Thoracic aorta (tissue), 2 donors: ENCODE measurements around the gene PHF21B. TPM values are rescaled to one million over a fixed set of nuclear protein-coding genes. Genes with fewer than 3 reads are reported as not detected.
"Not testable (repeated sequence)": the region's sequence is repeated elsewhere in the genome, so short reads cannot be mapped to it uniquely, and the experiment has no call there.

Experiments
- ATAC-seq: fragments of 150-250 bp; one replicate; pipeline ENCODE4 v1.8.0; 2017; ENCODE audit warnings: low read depth; ENCODE audit not compliant: insufficient number of reproducible peaks, low FRiP score
- DNase-seq: peaks from one replicate; pipeline ENCODE4 v3.0.0-alpha.2; 2020; ENCODE audit warnings: low spot score
- H3K27ac ChIP-seq, 2 donors: fragments of 200-600 bp; sonication (generic); 1 replicate in 1 of 2; 2 replicates in 1 of 2; pipeline ENCODE4 v1.5.1; 2016; ENCODE audit warnings: mild to moderate bottlenecking in 2 of 2, moderate library complexity in 2 of 2
- H3K27me3 ChIP-seq: fragments of 200-600 bp; sonication (generic); replicated peaks from 2 replicates; pipeline ENCODE4 v1.6.0; 2016; ENCODE audit warnings: mild to moderate bottlenecking; ENCODE audit not compliant: insufficient read depth
- H3K36me3 ChIP-seq: fragments of 200-600 bp; sonication (generic); one replicate; pipeline ENCODE4 v1.5.1; 2016
- H3K4me1 ChIP-seq, 2 donors: fragments of 200-600 bp; sonication (generic); 1 replicate in 1 of 2; 2 replicates in 1 of 2; pipeline versions ENCODE4 v1.5.1 to v1.6.0; 2016; ENCODE audit warnings: low read depth in 2 of 2, mild to moderate bottlenecking in 1 of 2; ENCODE audit not compliant: control insufficient read depth in 1 of 2
- H3K4me3 ChIP-seq: fragments of 200-600 bp; sonication (generic); 2 replicates; pipeline ENCODE4 v1.5.1; 2016; ENCODE audit warnings: mild to moderate bottlenecking
- H3K9me3 ChIP-seq: fragments of 200-600 bp; sonication (generic); 2 replicates; pipeline ENCODE4 v1.5.1; 2016
- total RNA-seq, 2 donors: library from RNA; depleted of rRNA; stranded (reverse); fragments of >200 nt; gene quantifications; one replicate each; pipeline versions ENCODE4 v1.1.0 to v1.2.3, GENCODE V29; 2016
- TF ChIP-seq, protein P1 (sequence below): fragments of 200-600 bp; sonication (generic); IDR thresholded peaks from one replicate; pipeline ENCODE4 v1.5.1; 2019; ENCODE audit warnings: antibody characterized with exemption

The PHF21B gene
- total RNA-seq, 2 donors from 2014 or later = 2.1 TPM; not detected in 1

DNA sequence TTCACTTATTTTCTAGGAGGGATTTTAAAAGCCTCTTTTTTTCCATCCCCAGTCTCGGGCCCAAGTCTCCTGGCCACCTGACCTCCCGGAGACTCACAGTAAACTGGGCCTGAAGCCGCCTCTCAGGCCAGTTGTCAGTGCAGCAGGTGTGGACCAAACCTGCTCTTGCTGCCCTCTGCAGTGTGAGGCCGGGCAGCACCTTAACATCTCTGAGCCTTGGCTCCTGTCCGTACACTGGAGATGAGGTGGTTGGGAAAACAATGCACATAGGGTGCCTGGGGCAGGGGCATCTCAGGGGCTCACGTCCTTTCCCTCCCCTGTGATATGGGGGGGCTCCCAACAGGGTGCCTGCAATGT lies 45.1 kb downstream of the PHF21B start:
- Histone ChIP-seq H3K4me1 (no peaks in the 10 kb centered on the region), H3K4me3 (no peak overlapping the region), H3K36me3 (no peaks in the 10 kb centered on the region), H3K27ac (no peak overlapping the region), H3K9me3 (no peaks in the 10 kb centered on the region), H3K27me3 (no peaks in the 10 kb centered on the region)
- ATAC-seq (no peak), DNase-seq (no peak)
- TF ChIP-seq, protein P1, sequence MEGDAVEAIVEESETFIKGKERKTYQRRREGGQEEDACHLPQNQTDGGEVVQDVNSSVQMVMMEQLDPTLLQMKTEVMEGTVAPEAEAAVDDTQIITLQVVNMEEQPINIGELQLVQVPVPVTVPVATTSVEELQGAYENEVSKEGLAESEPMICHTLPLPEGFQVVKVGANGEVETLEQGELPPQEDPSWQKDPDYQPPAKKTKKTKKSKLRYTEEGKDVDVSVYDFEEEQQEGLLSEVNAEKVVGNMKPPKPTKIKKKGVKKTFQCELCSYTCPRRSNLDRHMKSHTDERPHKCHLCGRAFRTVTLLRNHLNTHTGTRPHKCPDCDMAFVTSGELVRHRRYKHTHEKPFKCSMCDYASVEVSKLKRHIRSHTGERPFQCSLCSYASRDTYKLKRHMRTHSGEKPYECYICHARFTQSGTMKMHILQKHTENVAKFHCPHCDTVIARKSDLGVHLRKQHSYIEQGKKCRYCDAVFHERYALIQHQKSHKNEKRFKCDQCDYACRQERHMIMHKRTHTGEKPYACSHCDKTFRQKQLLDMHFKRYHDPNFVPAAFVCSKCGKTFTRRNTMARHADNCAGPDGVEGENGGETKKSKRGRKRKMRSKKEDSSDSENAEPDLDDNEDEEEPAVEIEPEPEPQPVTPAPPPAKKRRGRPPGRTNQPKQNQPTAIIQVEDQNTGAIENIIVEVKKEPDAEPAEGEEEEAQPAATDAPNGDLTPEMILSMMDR = no peak

DNA sequence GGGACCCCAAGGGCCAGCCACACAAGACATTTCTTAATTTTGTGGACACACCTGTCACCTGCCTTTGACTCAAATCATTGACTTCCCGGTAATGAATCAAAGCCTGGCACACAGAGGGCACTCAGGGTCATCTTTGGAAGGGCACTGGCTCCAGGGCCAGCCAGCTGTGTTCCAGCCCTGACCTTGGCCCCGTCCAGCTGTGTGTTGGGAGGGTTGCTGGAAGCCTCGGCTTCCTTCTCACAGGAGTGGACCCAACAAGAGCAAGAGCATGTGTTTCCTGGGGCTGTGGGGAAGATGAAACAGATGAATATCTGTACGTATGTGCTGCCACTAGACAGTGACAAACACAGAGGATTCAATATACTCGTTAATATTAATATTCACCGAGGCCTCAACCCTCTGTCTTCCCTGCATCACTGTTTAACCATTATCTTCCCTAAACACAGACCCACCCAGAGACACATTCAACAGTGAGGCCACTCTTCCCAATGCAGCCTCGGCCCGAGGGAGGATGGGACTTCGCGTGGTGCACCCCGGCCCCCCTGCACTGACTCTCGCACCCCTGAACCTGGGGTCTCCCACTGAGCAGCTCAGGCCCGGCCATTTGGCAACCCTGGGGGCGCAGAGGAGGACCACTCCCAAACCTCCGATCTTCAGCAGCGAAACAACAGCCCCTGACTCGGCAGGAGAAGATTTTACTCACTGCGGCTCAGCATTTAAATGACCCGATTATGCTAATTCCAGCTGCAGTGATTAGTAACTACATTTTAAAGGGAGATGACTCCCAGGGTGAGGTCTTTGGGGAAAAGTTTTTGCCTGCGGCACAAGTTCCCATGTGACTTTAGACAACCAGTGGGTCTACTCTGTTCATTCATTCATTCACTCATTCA lies 45.7 kb downstream of the PHF21B start:
- no peak for ATAC-seq
- Histone ChIP-seq H3K27ac (no peak overlapping the region), H3K36me3 (no peaks in the 10 kb centered on the region), H3K9me3 (no peaks in the 10 kb centered on the region), H3K4me1 (no peaks in the 10 kb centered on the region), H3K4me3 (no peak overlapping the region), H3K27me3 (no peaks in the 10 kb centered on the region)
- TF ChIP-seq, protein P1 = no peak
- DNase-seq = no peak

DNA sequence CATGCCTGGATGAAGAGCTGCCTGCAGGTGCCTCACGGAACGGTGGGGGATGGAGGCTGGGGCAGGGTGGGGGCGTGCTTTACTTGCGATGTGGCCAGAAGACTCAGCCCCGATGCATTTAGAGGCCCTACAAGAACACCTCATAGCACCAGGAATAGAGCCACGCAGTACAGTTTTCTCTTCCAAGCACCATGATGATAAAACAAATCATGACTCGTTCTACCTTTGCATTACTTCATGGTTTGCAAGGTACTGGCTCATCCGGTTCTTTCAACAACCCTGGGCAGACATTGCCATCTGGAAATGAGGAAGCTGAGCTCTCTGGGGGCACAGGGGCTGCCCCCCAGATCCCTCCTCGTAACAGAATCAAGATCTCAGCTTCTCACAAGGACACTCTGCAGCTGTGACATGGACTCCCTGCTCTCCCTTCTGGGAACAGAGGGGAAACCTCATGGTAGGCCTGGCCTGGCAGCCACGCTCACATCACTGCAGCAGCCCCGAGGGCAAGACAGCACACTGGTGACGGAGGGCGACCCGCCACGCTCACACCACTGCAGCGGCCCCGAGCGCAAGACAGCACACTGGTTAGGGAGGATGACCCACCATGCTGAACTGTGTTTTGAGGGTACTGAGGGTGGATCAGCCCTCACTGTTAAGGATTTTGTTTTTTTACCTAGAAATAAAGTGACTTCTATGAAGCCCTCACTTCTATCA lies 46.9 kb downstream of the PHF21B start:
- ATAC-seq (no peak), DNase-seq (no peak)
- H3K27ac ChIP-seq = no peak overlapping the region
- H3K9me3 ChIP-seq = no peaks in the 10 kb centered on the region
- no peak overlapping the region for H3K4me3 ChIP-seq
- TF ChIP-seq, protein P1 = no peak
- no peaks in the 10 kb centered on the region for H3K4me1 ChIP-seq
- no peaks in the 10 kb centered on the region for H3K27me3 ChIP-seq
- H3K36me3 ChIP-seq = no peaks in the 10 kb centered on the region

DNA sequence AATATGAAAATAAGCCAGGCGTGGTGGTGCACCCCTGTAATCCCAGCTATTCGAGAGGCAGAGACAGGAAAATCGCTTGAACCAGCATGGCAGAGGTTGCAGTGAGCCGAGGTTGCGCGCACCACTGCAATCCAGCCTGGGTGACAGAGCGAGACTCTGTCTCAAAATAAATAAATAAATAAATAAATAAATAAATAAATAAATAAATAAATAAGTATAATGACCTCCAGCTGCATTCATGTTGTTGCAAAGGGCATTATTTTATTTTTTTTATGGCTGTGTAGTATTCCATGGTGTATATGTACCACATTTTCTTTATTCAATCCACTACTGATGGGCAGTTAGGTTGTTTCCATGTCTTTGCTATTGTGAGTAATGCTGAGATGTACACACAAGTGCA lies 48.1 kb downstream of the PHF21B start:
- H3K4me1 ChIP-seq, DNase-seq, H3K27ac ChIP-seq, H3K27me3 ChIP-seq, ATAC-seq, H3K36me3 ChIP-seq, H3K9me3 ChIP-seq, H3K4me3 ChIP-seq: not testable (repeated sequence)

DNA sequence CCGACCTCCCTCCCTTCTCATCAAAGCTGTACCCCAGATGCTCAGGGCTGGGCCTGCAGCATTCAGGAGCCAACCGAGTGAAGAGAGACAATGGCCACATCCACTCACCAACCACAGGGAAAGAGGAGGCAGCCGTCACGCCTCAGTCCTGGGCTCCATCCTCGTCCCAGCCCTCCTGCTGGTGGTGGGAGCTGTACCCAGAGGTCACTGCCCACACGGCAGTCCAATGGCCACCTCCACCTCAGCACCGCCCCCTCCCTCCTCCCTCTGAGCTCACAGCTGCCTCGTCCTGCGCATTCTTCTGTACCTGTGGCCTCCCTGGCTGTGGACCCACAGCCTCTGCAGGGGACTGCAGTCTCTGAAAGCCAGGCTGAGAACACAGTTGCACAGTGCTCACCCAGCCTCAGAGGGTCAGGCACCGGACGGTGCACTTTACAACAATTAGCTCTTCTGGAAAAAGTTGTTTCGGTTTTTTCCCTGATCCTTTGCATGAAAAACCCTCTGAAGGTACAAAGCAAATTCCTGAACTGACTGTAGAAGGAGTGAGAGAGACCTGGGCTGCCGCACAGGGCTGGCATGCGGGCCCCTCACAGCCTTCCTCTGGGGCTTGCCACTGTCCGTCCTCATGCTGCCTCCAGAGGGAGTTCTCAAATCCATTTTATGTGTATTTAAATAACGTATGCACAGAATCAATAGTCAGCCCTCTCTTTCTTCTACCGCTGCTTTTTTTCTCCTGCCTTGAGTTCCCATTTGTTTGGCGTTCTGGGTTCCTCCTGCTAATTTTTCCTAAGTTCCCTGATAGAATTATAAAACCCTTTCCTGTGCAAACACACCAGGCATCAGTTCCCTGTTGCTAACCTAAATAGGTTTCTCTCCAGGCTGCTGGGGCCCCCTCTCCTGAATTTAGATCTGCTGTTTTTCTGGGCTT lies 52.7 kb downstream of the PHF21B start:
- no peaks in the 10 kb centered on the region for H3K9me3 ChIP-seq
- no peaks in the 10 kb centered on the region for H3K27me3 ChIP-seq
- H3K4me3 ChIP-seq = no peak overlapping the region
- DNase-seq (no peak), ATAC-seq (no peak)
- H3K36me3 ChIP-seq = no peaks in the 10 kb centered on the region
- TF ChIP-seq, protein P1 = no peak
- H3K27ac ChIP-seq = no peak overlapping the region
- H3K4me1 ChIP-seq = no peaks in the 10 kb centered on the region
